ENCODE data around the gene NOTCH4.
A peak's percentile ranks its signal among the peaks of the same experiment; 100 is the strongest.

Gene NOTCH4

DNA sequence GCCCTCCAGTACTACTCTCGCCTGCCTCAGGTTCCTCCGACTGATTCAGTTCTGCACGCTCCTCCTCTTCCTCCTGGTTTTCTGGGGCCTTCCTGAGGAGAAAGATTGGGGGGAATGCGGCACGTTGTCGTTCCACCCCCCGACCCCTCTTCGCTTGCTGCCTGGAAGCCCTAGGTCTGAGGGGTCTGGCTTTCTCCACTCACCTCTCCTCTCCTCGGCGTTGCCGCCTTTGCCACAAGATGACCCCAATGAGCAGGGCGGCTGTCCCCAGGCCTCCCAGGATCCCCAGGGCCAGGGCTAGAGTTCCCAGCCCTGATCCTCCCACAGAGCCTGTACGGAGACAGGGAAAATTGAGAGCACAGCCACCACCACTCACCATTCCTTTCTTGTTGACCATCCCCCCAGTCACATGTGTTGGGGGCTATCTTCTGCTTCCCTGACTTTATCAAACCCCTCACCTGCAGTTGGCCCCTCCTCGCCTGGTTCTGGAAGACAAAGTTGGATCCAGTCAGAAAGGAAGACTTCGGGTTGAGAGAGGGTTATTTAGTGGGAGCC, 42.6 kb downstream of the NOTCH4 start:
- no peak for DNase-seq (ENCODE audit: low spot score)

DNA sequence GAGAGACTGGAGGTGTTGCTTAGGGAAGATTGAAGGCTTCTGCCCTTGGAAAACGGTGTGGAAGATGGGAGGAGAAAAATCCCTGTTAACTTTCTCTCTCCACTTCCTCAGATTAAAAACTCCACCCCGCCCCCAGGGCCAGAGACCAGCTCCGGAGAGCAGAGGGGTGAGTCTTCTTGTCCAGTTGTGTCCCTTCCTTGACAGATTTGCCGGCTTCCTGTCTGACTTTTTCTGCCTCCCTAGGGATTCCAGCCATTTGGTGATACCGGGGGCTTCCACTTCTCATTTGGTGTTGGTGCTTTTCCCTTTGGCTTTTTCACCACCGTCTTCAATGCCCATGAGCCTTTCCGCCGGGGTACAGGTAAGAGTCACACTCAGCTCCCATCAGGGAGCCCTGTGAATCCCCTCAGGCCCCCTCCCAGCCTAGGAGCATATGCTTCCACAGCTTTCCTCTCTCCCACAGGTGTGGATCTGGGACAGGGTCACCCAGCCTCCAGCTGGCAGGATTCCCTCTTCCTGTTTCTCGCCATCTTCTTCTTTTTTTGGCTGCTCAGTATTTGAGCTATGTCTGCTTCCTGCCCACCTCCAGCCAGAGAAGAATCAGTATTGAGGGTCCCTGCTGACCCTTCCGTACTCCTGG, 44.0 kb downstream of the NOTCH4 start:
- DNase-seq (ENCODE audit: low spot score), result no peak

DNA sequence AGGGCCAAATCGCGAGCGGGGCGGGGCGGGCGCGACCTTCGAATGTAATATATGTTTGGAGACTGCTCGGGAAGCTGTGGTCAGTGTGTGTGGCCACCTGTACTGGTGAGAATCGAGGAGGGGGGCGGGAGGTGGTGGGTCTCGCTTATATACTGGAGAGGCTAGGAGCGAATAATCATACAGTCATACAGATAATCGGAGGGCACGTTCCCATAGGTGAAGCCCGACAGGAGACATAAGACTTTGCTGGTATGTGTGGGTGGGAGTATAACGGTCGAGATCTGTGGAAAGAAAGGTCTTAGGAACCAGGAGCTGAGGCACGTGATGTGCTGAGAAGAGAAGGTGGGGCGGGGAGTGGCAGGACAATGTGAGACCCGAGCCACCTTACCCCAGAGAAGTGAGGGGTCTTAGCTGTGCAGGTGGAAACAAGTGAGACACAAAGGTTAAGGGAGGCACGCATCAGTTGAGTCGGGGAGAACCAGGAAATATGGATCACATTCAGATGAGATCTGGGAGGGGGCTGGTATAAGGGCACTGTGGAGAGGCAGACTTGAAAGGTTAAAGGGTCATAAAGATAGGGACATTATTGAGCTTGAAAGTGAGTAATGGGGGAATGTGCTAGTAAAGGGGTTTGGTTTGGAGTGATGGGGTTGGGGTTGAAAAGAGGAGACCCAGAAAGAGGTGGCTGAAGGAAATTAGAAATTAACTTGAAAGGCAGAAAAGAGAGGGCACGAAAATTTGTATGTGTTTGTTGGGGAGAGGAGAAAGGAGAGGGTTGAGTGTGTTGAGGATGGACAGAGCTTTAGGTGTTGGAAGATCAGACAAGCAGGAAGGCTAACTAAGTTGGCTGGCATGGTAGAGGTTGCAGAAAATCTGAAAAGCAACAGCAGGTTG, 45.1 kb downstream of the NOTCH4 start:
- DNase-seq (ENCODE audit: low spot score), result no peak

- peak; percentile 95 for DNase-seq (ENCODE audit: low spot score)
Observed at GRCh38 chr6:32177788-32178546, 45.9 kb downstream of the NOTCH4 start, which contains the start of gene RNF5. RNF5 (plus strand) TSS chr6:32178405; CDS start chr6:32178512, 107 bp downstream.

- no peak for DNase-seq (ENCODE audit: low spot score)
Observed at GRCh38 chr6:32177183-32177787, 46.6 kb downstream of the NOTCH4 start.

GRCh38 chr6:32176476-32177182, 47.2 kb downstream of the NOTCH4 start:
- no peak for DNase-seq (ENCODE audit: low spot score)

GRCh38 chr6:32175711-32176475, 48.0 kb downstream of the NOTCH4 start, which contains the start of gene AGPAT1:
AGPAT1 (minus strand) TSS chr6:32176084; CDS start chr6:32171496, 4,588 bp downstream.
- peak; percentile 93 for DNase-seq (ENCODE audit: low spot score)

GRCh38 chr6:32175322-32175710, 48.6 kb downstream of the NOTCH4 start:
- no peak for DNase-seq (ENCODE audit: low spot score)

- no peak for DNase-seq (ENCODE audit: low spot score)
Observed at GRCh38 chr6:32174416-32174815, 49.5 kb downstream of the NOTCH4 start.

DNA sequence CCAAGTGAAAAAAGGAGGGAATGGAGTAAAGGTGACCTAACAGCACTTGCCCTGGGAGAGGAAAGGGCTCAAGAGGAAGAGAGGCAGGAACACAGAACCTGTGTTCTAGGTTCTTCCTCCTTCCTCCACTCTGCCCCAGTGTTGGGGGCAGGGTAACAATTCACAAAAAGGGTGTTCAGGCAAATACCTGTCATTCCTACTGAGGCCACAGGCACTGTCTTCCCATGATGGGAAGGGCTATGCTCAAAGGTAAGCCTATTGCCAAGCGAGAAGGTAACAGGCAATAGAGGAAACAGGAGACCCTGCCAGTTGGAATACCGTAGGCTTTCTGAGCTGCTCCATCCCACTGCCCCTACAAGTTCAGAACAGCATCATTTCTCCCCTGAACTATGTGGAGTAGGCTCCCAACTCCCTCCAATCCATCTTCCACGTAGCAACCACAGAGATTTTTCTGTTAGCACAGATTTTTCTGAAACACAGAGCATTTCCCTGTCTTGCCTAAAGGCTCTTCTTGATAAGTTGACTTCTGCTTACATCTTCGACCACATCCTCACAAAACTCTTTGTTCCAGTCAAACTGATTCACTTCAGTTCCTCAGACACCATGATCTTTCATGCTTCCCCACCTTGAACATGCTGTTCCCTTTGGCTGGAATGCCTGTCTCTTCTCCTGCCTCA, 50.7 kb downstream of the NOTCH4 start:
- DNase-seq (ENCODE audit: low spot score), result no peak

- no peak for DNase-seq (ENCODE audit: low spot score)
Observed at GRCh38 chr6:32171234-32171633, 52.6 kb downstream of the NOTCH4 start.

DNA sequence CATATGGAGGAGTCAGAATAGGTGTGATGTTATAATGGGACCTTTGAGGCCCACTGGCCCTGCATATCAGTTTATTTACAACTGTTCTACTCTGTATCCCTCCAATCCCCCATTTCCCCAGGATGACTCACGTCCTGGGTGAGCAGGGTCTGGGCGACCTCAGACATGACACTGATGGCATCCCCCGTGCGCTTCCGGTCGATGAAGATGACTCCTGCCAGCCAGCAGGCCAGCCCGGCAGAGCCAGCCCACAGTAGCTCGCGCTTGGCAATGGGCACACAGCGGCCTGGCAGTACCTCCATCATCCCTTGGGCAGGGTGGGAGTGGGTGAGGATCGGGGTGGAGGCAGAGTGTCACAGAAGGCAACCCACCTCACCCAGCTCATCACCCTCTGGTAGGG, 53.6 kb downstream of the NOTCH4 start:
- DNase-seq (ENCODE audit: low spot score), result no peak

DNA sequence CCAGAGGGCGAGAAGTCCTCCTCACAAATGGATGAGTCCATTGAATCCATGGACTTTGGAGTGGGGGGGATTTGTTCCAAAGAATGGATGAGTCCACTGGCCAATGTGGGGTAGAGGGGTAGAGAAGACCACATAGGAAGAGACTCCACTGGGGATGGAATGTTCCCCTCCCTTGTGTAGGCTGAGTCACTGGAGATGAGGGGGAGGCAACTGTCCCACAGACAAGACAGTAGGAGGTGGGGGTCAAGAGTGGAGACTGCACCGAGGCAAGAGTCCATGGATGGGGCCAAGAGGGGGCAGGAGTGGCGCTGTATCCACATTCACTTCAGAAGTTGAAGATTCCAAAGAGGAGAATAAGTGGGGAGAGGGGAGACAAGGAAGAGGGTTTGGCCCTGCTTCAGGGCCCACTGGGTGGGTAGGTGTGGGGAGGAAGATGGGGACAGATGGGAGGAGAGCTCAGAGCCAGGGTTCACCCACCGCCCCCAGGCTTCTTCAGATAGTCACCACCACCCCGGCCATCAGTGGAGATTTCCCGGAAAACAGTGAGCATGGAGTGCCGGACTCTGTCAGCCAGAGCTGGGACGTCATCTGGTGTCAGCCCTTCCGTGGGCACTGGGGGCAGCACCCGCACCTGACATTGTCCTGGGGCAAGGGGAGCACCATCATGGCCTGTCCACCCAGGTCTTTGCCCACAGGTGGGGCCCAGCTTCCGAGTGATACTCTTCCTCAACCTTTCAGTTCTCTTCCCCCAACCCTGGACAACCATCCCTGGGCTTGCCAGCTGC, 54.9 kb downstream of the NOTCH4 start:
- no peak for DNase-seq (ENCODE audit: low spot score)

DNA sequence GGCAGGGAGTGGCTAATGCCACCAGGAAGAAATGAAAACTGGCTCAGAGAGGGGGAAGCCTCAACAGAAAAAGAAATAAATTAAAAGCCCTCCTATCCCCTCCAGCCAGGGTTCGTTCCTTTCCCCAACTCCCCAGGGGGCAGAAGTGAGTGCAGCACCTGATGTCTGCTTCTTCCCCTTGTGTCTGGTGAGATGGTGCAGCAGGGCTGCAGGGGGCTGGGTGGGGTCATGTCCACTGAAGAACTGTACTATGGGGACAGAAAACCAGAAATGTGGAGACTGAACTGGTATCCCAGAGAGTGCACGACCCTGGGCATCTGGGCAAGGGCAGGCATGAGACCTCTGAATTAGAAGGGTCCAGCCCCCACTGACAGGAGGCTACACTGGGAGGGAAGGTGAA, 55.5 kb downstream of the NOTCH4 start:
- DNase-seq (ENCODE audit: low spot score), result no peak

DNA sequence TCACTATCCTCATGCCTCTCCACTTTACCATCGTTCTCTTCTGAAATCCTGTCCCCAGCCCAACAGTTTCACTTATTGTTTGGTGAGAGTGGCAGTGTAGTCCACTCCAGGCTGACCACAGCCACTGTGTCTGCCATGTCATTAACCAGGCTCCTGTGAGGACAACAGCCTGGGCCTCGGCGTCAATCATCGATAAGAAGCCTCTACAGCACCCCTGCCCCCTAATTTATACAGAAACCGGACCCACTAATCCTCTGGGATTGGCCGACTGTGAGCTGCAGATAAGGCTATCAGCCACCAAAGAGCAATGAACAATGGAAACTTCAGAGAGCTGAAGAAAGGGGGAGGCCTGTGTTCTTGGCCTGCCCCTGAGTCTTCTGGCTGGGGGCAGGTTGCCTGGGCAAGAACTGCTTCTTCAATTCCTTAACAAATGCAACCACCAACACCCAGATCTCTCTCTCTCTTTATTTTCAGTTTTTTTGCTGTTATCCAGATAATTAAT, 56.1 kb downstream of the NOTCH4 start:
- DNase-seq (ENCODE audit: low spot score), result no peak

GRCh38 chr6:32167154-32167760, 56.6 kb downstream of the NOTCH4 start:
- no peak for DNase-seq (ENCODE audit: low spot score)

GRCh38 chr6:32166411-32167061, 57.3 kb downstream of the NOTCH4 start:
- DNase-seq (ENCODE audit: low spot score), result no peak

GRCh38 chr6:32164295-32164694, 59.6 kb downstream of the NOTCH4 start, which contains the start of gene EGFL8:
EGFL8 (plus strand) TSS chr6:32164595; CDS start chr6:32166166, 1,571 bp downstream.
- DNase-seq (ENCODE audit: low spot score), result no peak
